ENCODE results near the gene SEPTIN14.
A peak's percentile ranks its signal among the peaks of the same experiment; 100 is the strongest.
"Not testable (repeated sequence)": the region's sequence is repeated elsewhere in the genome, so short reads cannot be mapped to it uniquely, and the experiment has no call there.

SEPTIN14 gene

DNA sequence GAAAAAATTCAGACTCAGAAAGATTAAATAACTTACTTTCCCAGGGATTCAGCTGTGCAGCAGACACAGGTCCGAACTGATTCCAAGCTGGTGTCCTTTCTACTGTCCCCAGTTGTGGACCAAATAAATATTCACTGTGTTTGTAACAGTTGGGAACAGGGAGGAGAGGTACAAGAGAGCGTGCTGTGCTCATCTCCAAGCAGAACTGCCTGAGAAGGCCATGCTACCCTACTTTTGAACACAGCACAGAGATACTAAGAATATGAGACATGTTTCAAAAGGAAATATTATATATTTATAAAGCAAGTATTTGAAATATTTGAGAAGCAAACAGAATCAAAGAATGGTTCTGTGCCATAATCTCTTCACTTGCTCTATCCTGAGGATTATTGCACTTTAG lies at the start of gene SEPTIN14:
Gene SEPTIN14 (minus strand): TSS at position 101 of the 400 bp plus-strand sequence. CDS start 756 bp downstream, outside the sequence.
- DNase-seq; in situ Hi-C loops (cut with HindIII; ENCODE audit: low pct_ligation_motif_present, low pct_unique_long_range_greater_than_20kb, low sequenced_read_pairs): not testable (repeated sequence)

DNA sequence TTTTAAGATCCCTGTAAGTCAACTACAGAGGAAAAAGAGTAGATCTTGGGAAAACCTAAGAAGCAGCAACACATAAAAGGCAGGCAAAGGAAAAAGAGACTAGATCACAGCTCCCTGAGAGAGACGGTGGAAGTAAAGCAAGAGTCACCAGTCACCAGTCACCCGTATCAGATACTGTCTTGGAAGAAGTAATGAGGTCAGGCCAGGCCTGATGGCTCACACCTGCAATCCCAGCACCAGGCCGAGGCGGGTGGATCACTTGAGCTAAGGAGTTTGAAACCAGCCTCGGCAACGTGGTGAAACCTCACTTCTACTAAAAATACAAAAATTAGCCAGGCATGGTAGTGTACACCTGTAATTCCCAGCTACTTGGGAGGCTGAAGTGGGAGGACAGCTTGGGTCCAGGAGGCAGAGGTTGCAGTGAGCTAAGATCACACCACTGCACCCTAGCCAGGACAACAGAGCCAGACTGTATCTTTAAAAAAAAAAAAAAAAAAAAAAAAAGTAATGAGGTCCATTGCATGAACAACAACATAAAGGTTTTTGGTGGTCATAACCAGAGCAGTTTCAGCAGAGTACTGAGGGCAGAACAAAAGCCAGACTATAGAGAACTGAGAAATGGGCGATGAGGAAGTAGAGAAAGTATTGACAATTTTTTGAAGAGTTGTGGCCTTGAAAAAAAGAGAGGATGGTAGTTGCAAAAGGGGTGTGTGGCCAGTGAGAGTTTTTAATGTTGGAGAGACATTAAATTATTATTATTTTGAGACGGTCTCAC lies 41.6 kb upstream of the SEPTIN14 start:
- DNase-seq: no peak
- in situ Hi-C loops (cut with HindIII; ENCODE audit: low pct_ligation_motif_present, low pct_unique_long_range_greater_than_20kb, low sequenced_read_pairs): no loop called here

DNA sequence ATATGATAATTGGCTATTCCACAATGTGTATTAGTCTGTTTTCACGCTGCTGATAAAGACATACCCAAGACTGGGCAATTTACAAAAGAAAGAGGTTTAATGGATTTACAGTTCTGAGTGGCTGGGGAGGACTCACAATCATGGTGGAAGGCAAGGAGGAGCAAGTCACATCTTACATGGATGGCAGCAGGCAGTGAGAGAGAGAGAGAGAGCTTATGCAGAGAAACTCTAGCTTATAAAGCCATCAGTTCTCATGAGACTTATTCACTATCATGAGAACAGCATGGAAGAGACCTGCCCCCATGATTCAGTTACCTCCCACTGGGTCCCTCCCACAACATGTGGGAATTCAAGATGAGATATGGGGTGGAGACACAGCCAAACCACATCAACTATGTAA lies 38.5 kb upstream of the SEPTIN14 start:
- in situ Hi-C loops (cut with HindIII; ENCODE audit: low pct_ligation_motif_present, low pct_unique_long_range_greater_than_20kb, low sequenced_read_pairs); DNase-seq: not testable (repeated sequence)

DNA sequence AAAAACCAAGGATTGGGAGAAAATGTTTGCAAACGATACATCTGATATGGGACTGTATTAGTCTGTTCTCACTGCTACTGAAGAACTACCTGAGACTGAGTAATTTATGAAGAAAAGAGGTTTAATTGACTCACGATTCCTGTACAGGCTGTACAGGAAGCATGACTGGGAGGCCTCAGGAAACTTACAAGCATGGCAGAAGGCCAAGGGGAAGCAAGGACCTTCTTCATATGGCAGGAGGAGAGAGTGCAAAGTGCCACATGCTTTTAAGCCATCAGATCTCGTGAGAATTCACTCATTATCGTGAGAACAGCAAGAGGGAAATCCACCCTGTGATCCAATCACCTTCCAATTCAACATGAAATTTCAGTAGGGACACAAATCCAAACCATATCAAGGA lies 35.7 kb upstream of the SEPTIN14 start:
- DNase-seq: no peak
- in situ Hi-C loops (cut with HindIII; ENCODE audit: low pct_ligation_motif_present, low pct_unique_long_range_greater_than_20kb, low sequenced_read_pairs): no loop called here

DNA sequence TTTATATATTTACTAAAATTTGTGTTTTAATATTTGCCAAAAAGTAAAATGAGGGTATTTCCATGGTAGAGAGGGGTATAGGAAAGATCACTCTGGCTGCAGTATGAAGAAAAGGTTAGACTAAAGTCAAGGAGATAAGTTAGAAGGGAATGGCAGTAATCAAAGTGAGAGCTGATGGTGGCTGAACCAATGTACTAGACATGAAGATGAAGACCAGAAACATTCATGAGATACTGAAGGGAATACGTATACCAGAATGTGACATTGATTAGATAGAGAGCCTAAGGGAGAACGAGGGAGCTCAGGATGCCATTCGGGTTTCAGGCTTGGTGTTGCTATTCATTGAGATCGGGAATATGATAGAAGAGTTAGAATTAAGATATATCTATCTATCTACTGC lies 32.5 kb upstream of the SEPTIN14 start:
- DNase-seq: no peak
- in situ Hi-C loops (cut with HindIII; ENCODE audit: low pct_ligation_motif_present, low pct_unique_long_range_greater_than_20kb, low sequenced_read_pairs): no loop called here

DNA sequence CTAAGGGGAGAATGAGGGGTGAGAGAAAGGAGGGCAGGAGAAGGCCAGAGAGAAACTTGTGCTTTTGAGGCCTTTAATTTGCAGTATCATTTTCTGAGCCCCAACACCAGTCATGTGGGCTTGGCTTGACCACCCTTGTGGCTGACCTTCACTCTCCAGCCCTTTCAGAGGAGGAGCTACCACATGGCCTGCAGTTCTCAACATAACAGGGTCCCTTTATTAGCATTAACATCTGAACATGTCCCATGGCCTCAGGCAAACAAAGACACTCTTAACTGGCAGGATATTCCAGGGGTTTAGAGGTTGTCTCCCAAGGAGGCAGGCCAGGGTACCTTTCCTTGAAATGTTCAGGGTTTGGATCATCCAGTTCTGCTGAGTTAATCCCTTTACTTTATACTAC lies 31.4 kb upstream of the SEPTIN14 start:
- no peak for DNase-seq
- in situ Hi-C loops (cut with HindIII; ENCODE audit: low pct_ligation_motif_present, low pct_unique_long_range_greater_than_20kb, low sequenced_read_pairs): no loop called here

DNA sequence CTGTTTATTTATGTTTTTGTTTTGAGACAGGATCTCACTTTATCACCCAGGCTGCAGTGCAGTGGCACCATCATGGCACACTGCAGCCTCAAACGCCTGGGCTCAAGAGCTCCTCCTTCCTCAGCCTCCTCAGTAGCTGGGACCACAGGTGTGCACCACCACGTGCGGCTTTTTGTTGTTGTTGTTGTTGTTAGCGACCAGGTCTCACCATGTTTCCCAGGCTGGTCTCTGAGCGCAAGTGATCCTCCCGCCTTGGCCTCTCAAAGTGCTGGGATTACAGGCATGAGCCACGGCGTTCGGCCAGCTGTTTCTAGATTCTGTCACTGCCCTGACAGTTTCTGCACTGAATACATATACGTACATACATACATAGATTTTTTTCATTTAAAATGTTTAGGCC lies 25.8 kb upstream of the SEPTIN14 start:
- DNase-seq; in situ Hi-C loops (cut with HindIII; ENCODE audit: low pct_ligation_motif_present, low pct_unique_long_range_greater_than_20kb, low sequenced_read_pairs): not testable (repeated sequence)

DNA sequence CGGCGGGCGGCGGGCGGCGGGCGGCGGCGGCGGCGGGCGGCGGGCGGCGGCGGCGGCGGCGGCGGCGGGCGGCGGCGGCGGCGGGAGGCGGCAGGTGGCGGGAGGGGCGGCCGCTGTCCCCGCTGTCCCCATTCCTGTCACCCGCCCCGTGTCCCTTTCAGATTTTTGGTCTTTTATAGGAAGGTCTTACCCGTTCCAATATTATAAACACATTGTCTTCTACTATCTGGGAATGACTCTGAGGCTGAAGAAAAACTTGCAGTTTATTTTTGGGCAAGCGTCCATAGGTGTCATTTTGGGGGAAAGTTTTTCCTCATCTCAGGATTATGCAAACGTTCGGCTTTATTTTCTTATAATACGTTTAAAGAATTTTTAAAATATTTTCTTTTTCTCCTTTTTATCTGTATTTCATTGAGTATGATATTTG lies 25.3 kb upstream of the SEPTIN14 start:
- DNase-seq: peak; percentile 17
- in situ Hi-C loops (cut with HindIII; ENCODE audit: low pct_ligation_motif_present, low pct_unique_long_range_greater_than_20kb, low sequenced_read_pairs): no loop called here

DNA sequence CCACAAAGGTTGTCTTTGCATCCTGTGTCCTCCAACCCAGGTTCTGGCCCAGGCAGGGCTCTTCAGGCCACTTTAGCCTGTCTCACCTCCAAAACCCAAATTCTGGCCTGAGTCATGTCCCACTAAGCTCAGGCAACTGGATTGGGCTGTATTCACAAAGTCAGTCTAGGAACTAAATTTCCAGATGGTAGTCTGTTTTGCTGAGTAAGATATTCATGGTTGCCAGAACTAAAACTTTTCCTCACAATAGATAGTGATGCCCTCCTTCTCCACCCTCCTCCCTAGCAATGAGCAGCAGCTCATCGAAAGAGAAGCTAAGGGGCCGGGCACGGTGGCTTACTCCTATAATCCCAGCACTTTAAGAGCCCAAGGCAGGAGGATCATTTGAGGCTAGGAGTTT lies 21.8 kb upstream of the SEPTIN14 start:
- DNase-seq: no peak
- in situ Hi-C loops (cut with HindIII; ENCODE audit: low pct_ligation_motif_present, low pct_unique_long_range_greater_than_20kb, low sequenced_read_pairs): no loop called here

DNA sequence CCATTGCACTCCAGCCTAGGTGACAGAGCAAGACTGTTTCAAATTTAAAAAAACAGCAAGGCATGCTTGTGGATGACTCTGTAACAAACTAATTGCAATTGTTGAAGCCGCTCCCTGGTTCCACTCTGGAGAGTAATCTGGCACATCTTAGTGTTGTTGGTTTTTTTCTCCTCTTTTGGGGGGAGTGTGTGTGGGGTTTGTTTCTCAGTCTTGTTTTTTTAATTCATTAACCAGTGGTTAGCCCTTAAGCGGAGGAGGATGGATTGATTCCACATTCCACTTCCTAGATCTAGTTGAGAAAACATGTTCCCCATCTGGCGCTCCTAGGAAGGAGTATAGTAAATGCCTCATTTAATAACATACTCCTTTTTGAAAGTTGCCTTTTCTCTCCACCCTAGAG lies 16.1 kb upstream of the SEPTIN14 start:
- in situ Hi-C loops (cut with HindIII; ENCODE audit: low pct_ligation_motif_present, low pct_unique_long_range_greater_than_20kb, low sequenced_read_pairs): no loop called here
- no peak for DNase-seq

DNA sequence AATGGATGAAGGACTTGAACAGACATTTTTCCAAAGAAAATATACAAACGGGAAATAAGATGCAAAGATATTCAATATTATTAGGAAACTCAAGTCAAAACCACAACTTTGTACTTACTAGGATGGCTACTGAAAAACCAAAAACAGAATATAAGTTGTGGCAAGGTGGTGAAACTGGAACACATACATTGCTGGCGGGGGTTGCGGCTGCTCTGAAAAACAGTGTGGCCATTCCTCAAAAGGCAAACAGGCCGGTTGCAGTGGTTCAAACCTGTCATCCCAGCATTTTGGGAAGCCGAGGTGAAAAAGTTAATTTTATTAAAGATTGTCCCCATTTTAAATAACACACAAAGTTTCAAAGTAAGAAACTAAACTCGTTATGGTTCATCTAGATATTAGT lies 14.8 kb upstream of the SEPTIN14 start:
- no peak for DNase-seq
- in situ Hi-C loops (cut with HindIII; ENCODE audit: low pct_ligation_motif_present, low pct_unique_long_range_greater_than_20kb, low sequenced_read_pairs): no loop called here

DNA sequence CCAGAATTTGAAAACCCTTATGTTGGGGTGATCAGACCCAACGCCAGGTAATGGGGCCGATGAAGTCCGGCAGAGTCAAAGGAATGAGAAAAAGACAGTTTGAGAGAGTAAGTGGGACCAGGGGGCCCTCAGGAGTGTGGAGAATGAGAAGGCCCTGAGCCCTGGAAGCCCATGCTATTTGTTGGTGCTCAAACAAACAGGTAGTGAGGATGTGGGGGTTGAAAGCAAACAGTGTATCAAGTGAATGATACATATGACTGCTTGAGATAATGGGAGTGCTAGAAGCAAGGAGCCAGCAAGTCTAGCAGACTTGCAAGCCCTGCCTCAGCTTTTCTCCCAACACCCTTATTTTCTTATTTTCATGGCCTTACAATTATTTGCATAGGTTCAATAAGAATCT lies 11.2 kb upstream of the SEPTIN14 start:
- in situ Hi-C loops (cut with HindIII; ENCODE audit: low pct_ligation_motif_present, low pct_unique_long_range_greater_than_20kb, low sequenced_read_pairs): no loop called here
- DNase-seq: no peak

DNA sequence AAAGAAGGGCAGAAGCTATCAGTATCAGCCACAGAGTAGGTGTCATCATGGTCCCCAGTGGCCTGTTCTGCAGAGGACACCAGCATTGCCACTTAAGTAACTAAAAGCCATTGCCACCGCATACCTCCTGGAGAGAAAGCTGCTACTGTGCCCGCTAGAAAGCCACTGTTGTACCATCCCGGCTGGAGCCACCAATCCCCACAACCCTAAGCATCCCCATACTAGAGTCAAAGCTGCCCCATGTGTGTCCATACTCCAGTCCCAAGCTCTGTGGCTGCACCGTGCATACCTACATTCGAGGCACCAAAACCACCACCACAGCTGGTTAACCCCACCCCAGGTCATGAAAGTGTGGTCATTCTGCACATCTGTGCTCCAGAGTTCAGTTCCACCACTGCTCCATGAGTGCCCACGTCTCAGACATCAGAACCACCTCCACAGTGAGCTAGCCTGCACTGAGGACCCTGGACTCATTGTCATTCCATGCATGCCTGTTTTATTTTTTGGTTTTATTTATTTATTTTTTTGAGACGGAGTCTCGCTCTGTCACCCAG lies 9.5 kb upstream of the SEPTIN14 start:
- no peak for DNase-seq
- in situ Hi-C loops (cut with HindIII; ENCODE audit: low pct_ligation_motif_present, low pct_unique_long_range_greater_than_20kb, low sequenced_read_pairs): no loop called here

DNA sequence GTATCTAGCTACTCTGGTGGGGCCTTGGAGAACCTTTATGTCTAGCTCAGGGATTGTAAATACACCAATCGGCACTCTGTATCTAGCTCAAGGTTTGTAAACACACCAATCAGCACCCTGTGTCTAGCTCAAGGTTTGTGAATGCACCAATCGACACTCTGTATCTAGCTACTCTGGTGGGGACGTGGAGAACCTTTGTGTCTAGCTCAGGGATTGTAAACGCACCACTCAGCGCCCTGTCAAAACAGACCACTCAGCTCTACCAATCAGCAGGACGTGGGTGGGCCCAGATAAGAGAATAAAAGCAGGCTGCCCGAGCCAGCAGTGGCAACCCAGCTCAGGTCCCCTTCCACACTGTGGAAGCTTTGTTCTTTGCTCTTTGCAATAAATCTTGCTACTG lies 6.4 kb upstream of the SEPTIN14 start:
- in situ Hi-C loops (cut with HindIII; ENCODE audit: low pct_ligation_motif_present, low pct_unique_long_range_greater_than_20kb, low sequenced_read_pairs); DNase-seq: not testable (repeated sequence)

DNA sequence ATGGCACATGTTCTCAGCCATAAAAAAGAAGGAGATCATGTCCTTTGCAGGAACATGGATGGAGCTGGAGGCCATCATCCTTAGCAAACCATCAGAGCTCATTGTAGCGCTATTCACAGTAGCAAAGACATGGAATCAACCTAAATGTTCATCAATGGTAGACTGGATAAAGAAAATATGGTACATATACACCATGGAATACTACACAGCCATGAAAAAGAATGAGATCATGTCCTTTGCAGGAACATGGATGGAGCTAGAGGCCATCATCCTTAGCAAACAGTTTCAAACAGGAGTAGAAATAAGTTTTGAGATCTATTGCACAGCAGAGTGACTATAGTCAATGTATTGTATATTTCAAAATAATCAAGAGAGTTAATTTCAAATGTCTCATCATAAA lies 17.4 kb downstream of the SEPTIN14 start:
- DNase-seq; in situ Hi-C loops (cut with HindIII; ENCODE audit: low pct_ligation_motif_present, low pct_unique_long_range_greater_than_20kb, low sequenced_read_pairs): not testable (repeated sequence)

DNA sequence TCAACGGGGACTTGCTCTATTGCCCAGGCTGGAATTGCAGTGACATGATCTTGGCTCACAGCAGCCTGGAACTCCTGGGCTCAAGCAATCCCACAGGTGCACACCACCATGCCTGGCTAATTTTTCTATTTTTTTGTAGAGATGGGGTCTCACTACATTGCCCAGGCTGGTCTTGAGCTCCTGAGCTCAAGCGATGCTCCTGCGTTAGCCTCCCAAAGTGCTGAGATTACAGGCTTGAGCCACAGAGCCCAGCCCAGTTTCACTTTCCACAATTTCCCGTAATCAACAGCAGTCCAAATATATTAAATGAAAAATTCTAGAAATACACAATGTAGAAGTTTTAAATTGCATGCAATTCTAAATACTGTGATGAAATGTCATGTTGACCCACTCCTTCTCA lies 24.0 kb downstream of the SEPTIN14 start:
- in situ Hi-C loops (cut with HindIII; ENCODE audit: low pct_ligation_motif_present, low pct_unique_long_range_greater_than_20kb, low sequenced_read_pairs): no loop called here

DNA sequence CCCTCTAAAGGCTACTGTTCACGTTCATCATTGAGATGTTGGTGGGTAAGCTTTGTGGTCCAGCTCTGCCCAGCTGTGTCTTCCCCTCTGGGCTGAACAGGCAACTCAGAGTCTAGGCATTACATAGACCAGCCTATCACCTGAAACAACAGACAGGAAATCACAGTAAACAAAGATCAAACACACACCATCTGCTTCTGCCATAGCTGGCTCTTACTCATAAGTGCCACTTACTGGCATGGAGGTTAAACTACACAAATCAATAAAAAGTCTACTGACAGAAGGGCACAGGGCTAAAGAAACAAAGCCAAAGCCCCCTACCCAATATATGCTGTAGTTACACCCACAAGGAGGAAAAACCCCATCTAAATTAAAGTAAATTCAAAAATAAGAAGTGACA lies 35.0 kb downstream of the SEPTIN14 start:
- in situ Hi-C loops (cut with HindIII; ENCODE audit: low pct_ligation_motif_present, low pct_unique_long_range_greater_than_20kb, low sequenced_read_pairs): no loop called here
- DNase-seq: no peak

More for the DNA sequence above, 24.0 kb downstream of the SEPTIN14 start:
- DNase-seq: no peak

DNA sequence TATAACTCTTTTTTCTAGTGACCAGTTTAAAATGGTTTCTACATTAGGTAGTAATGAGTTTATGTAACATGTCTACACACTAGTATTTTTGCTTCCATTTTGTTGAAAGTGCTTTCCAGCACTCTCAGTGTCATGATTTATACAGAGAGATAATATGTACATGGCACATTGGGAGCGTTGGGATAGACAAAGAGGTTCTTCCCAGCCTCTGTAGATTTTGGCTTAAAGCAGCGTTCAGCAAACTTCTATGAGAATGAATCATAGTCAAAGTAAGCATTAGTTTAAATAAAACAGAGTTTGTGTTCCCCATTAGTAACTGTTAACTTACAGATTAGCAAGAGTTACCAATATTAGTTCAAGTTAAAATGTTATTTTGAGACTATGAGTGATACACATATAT lies 43.9 kb downstream of the SEPTIN14 start:
- in situ Hi-C loops (cut with HindIII; ENCODE audit: low pct_ligation_motif_present, low pct_unique_long_range_greater_than_20kb, low sequenced_read_pairs): no loop called here
- no peak for DNase-seq

DNA sequence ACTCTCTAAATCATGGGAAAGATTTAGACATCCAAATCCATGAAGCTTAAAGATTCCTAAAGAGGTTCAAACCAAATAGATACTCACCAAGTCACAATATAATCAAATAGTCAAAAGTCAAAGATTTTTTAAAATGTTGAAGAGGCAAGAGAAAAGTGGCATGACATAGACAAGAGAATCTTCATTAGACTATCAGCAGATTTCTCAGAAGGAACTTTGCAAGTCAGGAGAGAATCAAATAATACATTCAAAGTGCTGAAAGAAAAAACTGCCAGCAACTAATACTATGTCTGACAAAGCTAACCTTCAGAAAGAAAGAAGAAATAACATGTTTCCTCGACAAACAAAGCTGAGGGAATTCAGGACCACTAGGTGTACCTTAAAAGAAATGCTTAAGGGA lies 65.3 kb downstream of the SEPTIN14 start:
- in situ Hi-C loops (cut with HindIII; ENCODE audit: low pct_ligation_motif_present, low pct_unique_long_range_greater_than_20kb, low sequenced_read_pairs); DNase-seq: not testable (repeated sequence)

DNA sequence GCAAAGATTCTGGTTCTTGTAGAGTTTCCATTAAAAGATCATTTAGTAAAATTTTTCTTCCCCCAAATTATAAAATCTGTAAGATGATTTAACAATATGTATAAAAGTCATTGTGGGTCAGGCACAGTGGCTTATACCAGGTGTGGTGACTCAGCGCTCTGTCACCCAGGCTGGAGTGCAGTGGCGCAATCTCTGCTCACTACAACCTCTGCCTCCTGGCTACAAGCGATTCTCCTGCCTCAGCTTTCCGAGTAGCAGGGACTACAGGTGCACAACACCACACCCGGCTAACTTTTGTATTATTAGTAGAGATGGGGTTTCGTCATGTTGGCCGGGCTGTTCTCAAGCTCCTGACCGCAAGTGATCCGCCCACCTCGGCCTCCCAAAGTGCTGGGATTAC lies 68.0 kb downstream of the SEPTIN14 start:
- no peak for DNase-seq
- in situ Hi-C loops (cut with HindIII; ENCODE audit: low pct_ligation_motif_present, low pct_unique_long_range_greater_than_20kb, low sequenced_read_pairs): no loop called here

Measured in ACHN (cell line).